HG02884 (cell line): ENCODE results near the gene MLXIP.
"Not testable (repeated sequence)": the region's sequence is repeated elsewhere in the genome, so short reads cannot be mapped to it uniquely, and the experiment has no call there.

Experiments used
- ATAC-seq: cut with Tn5 transposase; IDR thresholded peaks from one replicate; pipeline ENCODE4 v1.9.1; 2021; ENCODE audit warnings: mild to moderate bottlenecking, moderate library complexity; ENCODE audit not compliant: unreplicated experiment

The MLXIP gene

DNA sequence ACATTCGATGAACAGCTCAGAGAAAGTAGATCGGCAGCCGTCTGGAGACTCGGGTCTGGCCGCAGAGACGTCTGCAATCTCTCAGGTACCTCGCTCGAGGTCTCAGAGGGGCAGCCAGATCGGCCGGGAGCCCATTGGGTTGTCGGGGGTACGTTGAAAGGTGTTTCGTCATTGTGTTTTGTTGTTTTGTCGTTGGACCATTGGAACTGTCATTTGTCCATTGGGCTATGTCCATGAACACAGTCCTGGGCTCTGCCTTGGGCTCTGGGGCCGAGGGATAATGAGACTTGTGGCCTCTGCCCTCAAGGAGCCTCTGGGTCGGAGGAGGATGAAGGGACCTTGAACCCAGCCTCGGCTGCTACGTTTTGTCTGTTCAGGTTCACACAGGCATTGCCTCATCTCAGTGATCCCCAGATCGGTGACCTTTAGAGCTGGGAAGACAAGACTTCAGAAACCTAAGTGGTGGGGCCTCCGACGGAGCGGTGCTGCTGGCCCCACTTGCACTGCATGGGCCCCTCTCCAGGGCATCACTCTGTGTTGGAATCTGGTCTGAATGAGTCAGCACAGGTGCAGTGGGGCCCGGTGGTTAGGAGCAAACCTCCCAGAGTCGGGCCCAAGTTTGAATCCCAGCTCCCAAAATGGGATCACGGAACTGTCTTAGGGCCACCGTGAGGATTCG lies 23.6 kb upstream of the MLXIP start:
- no peak for ATAC-seq

DNA sequence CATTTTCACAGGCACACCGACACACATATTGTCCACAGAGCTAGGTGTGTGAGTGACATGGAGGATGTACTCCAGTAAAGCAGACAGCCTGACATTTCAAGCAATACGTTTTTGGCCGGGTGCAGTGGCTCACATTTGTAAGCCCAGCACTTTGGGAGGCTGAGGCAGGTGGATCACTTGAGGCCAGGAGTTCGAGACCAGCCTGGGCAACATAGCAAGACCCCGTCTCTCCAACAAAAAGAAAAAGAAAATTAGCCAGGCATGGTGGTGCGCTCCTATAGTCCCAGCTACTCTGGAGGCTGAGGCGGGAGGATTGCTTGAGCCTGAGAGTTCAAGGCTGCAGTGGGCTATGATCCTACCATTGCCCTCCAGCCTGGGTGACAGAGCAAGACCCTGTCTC lies 22.1 kb upstream of the MLXIP start:
- ATAC-seq: not testable (repeated sequence)

DNA sequence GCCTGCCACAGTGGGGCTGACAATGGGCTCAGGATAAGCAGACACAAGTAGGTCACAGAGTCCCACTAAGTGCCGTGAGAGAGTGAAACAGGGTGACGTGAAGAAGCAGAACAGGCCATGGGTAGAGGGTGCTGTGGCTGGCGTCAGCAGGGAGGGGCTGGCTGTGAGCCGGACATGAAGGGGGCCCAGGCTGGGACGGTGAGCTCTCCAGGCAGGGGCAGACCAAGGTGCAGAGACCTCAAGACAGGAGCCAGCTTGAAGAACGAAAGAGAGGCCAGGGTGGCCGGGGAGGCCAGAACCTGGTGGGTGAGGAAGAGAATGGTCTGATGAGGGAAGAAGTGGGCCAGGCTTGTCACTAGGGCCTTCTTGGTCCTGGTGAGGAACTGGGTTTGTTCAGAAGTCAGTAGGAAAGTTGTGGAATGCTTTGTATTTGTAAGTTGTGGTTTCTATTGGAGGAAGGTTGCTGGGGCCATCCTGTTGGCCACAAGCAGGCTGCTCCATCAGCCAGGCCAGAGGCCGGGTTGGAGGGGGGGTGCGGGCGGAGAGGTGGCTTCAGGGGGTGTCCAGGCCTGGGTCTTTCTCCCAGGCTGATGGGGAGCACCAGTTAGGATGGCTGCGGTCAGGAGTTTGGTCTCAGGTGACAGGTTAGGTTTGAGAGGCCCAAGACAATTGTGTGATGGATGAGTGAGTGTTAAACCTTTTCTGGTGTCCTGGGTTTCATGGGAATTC lies 21.4 kb upstream of the MLXIP start:
- ATAC-seq: no peak

DNA sequence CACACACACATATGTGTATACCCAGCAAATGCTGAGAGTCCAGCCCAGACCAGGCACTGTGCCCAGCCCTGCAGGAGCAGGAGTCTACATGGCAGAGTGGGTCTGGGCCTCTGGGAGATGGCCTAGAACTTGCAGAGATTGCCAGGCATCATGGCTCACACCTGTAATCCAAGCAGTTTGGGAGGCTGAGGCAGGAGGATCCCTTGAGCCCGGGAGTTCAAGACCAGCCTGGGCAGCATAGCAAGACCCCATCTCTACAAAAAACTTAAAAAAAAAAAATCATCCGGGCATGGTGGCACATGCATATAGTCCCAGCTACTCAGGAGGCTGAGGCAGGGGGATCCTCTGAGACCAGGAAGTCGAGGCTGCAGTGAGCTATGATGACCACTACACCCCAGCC lies 20.8 kb upstream of the MLXIP start:
- ATAC-seq: no peak

DNA sequence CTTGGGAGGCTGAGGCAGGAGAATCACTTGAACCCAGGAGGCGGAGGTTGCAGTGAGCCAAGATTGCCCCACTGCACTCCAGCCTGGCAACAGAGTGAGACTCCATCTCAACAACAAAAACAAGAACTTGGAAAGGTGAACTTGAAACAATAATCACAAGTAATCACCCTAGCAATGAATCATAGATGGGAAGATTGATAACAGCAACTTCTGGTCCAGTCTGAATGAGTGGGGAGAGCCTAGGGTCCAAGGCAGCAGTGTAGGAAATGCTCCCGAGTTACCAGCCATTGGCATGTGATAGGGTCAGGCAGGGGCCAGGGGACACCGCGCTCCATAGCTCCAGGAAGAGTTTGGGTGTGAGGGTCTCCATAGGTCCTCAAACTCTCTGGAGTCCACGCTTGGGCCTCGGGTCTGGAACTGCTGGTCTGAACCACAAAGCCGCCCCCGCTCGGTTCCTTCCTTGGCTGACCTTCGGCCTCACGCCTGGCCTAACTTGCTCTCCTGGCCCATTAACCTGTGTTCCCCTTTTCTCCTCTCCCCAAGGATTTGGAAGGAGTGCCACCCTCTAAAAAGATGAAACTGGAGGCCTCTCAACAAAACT lies 19.9 kb upstream of the MLXIP start:
- no peak for ATAC-seq

DNA sequence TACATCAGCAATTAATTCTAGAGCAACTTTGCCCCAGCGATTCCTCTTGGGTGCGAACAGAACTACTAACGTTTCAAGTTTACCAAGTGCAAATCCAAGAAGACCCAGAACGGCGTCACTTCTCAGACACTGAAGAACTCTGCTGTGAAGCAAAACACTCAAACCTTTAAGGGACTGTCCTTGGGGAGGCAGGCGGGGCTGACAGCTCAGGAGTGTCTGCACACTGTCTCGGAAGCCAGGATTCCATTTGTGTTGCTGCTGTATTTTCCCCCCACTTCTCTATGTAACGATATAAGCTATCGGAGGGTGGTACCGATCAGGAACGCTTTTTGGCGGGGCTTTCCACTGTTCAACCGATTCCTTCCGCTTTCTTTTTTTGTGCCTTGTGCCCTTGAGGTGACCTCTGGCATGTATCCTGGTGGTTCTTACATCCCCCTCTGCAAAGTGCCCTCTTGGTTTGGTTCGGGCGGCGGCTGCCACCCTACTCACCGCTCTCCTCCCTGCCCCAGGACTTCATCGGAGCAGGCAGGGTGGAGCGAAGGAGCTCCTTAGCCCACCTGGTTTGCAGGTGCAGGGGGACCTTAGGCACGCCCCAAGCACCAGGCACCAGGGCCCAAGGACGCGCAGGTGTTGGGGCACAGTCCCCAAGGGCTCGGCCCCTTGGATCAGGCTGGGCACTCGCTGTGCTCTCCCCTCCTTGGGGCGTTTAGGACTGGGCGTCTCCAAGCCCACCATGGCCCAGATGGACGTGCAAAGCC lies 19.2 kb upstream of the MLXIP start:
- no peak for ATAC-seq

DNA sequence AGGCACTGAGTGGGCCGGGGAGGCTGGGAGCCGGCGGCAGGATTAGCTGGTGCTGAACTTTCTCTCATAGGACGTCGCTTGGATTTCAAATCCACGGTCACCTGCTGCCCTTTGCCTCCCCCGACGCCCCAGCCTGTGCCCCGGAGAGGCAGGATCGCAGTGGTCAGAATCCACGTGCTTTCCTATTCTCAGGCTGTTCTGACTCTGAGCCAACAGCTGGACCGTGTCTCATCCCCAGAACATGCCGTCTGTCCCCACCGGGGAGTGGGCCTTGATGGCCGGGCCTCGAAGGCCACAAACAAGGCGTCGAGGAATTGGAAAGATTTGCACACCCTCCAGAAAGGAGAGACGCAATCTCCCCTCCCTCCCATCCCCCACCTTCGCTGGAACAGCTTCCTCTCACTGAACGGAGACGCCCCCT lies 18.5 kb upstream of the MLXIP start:
- ATAC-seq: no peak

DNA sequence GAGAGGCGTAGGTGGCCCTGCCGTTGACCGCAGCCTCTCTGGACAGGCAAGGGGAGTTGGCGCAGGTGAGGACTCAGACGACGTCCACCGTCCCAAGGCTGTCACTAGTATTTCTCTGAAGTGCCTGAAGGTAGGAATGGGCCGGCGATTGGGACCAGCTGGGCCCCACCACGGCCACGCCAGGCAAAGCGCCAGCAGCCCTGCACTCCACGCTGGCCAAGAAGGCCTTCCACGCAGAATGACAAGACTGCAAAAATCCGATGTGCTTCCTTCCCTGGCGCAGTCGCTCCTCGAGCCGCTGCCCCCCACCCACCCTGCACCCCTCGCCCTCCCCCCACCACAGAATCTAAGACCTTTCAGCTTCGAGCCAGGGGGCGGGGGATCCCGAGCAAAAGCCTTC lies 17.3 kb upstream of the MLXIP start:
- ATAC-seq: no peak

DNA sequence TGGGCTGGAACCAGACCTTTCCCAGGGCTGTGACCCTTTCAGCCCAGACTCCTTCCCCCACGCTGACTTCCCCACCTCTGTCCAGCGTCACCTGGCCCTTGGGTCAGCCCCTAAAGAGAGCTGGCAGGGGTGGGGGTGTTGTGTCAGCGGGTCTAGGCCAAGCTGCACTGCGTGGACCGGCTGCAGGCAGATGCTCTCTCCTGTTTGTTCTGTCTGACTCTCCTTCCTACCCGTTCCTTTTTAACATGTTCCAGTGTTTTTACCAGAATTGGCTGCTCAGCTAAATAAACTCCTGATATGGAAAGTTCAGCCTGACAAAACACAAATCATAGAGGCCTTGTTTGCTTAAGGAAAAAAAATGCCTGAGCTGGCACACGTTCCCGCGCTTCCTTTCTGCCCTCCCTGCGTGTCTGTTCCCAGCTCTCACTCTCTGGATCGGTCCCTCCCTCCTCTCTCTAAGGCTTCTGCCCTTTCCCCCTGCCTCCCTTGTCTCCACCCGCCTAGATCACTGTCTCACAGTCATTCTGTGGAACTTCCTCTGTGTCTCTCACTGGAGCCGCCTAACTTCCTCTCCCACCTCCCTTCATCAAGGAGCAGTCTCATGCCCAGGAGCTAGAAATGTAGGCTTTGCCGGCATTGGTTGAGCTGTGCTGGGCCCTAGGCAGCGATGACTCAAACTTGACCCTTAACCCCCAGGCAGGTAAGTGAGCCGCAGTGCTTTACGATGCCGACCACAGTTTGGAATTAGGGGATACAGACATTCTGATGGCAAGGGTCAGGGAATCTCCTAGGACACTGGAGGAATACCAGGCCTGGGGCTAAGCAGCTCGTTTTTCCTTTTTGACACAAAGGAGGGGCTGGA lies 15.5 kb upstream of the MLXIP start:
- no peak for ATAC-seq

DNA sequence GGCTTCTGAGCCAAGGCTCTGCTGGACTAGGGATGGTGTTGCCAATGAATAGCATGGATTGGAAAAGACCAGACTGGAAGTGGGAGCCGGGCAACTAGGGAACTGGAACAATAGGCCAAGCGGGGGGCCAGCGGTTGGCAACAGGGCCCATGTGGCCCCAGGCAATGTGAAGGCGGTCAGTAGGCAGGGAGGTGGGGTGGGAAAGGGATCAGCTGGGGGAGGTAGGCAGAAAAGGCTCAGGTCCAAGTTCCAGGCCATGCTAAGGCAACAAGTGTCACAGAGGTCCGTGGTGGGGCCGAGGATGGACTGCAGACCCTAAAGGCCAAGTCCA lies 14.9 kb upstream of the MLXIP start:
- ATAC-seq: no peak

DNA sequence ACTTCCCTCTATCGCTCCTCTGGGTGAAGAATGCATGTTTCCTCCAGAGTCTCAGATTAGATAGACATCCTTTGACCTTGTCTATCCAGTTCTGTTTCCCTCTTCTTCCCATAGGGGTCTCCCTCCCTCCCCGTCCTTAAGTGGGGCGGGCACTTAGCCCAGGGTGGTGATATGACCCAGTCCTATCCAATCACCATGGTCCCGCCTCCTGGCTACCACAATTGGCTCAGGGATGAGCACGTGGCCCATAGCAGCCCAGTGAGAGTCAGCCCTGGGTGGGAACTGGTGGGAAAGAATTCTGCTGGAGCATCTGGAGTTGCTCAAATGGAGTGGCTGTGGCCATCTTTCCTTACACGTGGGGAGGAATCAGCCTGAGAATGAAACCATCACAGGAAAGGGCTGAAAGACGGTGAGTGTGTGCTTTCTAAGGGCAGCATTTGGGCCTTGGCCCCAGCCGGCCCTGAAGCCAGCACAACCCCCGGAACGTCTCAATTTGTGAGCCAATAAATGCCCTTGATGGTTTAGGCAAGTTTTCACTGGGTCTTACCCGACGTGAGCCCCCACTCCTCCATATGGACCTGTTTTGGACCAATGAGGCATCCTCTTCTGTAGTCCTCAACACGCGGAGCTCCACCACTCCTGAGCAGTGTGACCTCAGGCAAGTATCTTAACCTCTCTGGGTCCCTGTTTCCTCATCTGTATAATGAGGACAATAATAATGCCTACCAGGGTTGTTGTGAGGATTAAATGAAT lies 14.4 kb upstream of the MLXIP start:
- peak; percentile 54 for ATAC-seq

DNA sequence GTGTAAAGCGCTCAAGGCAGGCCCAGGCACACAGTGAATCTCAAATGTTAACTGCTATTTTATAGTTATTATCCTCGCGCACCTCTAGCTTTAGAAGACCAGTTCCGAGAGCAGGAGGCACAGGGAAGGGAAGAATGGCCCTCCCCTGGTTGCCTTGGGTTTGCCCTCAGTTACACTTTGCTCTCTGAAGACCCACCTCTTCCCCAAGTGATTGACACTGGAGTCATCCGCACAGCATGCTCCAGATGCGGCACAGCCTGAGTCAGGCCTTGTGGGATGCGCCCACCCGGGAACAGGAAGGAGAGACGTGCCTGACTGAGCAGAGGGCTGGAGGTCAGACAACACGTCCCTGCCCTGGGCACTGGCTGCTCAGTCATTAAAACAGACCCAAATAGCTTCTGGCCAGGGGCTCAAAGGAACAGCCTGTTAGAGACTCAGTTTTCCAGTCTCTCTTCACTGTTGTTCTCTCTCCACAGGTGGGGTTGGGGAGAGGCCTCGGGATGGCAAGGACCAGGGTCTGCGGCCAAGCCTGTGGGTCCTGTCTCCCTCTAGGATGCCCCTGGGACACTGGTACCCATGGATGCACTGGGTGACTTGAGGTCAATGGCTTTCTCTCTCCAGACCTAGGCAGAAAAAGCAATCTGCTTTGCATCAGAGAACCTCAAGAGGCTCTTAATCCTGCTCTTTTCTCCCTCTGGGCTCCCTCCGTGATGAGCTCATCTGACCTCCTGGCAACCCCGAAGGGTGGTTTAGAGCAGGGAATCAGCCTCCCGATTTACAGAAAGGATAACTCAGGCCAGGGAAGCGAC lies 13.6 kb upstream of the MLXIP start:
- ATAC-seq: no peak

DNA sequence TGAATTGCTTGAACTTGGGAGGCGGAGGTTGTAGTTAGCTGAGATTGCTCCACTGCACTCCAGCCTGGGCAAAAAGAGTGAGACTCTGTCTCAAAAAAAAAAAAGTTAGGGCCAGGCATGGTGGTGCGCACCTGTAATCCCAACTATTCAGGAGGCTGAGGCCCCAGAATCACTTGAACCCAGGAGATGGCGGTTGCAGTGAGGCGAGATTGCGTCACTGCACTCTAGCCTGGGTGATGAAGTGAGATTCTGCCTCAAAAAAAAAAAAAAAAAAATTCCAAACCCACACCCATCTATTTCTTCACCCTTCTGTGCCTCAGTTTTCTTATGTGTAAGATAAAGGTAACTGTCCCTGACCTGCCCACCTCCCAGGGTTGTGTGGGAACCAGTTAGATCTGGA lies 11.0 kb upstream of the MLXIP start:
- no peak for ATAC-seq

DNA sequence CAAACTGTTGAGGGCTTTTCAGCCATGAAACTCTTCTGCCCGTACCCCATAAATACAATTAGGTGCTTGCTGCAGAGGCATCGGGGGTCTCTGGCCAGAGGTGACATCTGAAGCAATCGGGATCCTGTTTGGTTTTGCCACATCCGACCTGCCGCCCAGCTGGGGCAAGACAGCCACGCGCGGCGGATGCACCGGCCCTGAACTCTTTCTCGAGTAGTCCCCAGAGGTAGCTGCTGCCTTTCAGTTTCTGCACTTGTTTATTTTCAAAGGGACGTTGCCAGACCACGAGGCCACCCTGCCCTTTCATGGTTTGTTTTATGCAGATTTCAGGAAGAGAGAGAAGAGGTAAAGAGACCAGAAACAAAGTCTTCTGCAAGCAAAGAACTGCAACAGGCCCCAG lies 10.6 kb upstream of the MLXIP start:
- peak; percentile 74 for ATAC-seq

DNA sequence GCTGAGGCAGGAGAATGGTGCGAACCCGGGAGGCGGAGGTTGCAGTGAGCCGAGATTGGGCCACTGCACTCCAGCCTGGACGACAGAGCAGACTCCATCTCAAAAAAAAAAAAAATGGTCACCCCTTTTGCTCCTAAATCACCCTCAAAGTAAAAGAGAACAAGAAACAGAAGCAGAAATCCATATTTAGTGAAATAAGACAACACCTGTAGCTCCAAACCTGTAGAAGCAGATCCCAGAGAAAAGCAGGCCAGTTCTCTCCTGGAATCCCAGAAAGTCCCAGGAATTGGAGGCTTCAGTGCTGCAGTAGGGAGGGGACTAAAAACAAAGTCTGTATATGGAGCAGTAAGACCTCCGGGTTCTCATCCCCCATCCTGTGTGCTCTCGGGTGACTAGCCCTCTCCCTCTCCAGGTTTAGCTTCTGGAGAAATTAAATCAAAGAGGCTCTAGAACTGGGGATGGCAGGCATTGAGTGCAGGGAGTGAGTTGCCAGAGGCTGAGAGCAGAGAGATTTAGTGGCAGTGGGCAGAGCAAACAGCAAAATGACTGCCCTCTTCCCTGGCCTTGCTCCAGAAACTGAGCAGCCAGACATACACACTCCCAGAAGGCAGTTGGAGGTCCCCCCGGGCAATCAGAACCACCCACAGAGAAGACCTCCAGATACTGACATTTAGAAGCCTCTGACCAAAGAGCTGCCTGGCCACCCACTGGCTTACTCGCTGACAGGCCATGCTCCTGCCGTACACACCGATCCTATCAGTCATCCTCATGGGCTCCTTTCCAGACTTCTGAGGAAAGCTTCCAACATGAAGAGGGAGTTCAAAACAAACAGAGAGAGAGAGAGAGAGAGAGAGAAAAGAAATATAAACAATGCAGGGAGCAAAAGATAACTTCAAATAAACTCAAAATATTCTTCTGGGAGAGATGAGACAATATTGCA lies 6.3 kb upstream of the MLXIP start:
- no peak for ATAC-seq

DNA sequence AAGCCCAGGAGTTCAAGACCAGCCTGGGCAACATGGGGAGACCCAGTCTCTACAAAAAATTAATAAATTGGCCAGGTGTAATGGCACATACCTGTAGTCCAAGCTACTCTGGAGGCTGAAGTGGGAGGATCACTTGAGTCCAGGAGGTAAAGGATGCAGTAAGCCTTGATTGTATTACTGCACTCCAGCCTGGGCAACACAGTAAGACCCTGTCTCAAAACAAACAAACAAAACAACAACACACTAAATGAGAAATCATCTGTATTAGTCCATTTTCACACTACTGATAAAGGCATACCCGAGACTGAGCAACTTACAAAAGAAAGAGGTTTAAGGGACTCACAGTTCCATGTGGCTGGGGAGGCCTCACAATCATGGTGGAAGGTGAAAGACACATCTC lies 4.7 kb upstream of the MLXIP start:
- ATAC-seq: no peak

DNA sequence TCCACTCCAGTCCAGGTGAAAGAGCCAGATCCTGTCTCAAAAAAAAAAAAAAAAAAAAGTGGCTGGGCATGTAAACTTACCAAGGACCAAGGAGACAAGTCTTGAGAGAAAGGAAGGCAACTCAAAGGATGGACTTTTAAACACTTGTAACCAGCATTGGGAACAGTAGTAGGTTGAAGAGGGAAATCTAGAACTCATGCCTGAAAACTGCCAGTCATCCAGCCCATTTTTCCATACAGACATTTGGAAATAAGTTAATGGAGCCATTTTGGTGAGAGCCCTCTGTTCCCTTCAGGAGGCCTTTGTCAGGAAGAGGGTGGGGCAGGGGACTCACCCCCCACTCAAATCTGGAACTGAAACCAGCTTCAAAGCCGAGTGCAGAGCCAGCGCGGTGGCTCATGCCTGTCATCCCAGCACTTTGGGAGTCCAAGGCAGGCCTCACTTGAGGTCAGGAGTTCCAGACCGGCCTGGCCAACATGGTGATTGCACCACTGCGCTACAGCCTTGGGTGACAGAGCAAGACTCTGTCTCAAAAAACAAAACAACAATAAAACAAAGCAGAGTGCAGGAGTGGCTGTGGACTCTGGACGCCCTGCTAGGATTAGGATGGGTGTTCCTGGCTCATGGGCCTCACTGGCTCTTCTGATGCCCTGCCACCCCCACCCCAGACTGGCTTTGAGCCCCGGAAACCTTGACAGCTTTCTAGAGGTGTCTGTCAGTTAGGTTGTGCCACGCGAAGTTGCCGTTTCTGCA lies 1.6 kb upstream of the MLXIP start:
- ATAC-seq: no peak
